Lower leg skin (tissue), 3 donors: ENCODE results near the gene TMTC2.

Source experiments
- CTCF ChIP-seq, 3 donors: fragments of 450-650 bp; IDR thresholded peaks; one replicate each; pipeline ENCODE4 v1.5.1; 2016; ENCODE audit warnings: antibody characterized with exemption in 3 of 3, mild to moderate bottlenecking in 3 of 3, moderate library complexity in 2 of 3
- POLR2A ChIP-seq, 2 donors: fragments of 450-650 bp; IDR thresholded peaks; one replicate each; pipeline ENCODE4 v1.6.1; 2016 to 2017; ENCODE audit warnings: antibody characterized with exemption in 2 of 2, mild to moderate bottlenecking in 1 of 2, moderate library complexity in 1 of 2

DNA sequence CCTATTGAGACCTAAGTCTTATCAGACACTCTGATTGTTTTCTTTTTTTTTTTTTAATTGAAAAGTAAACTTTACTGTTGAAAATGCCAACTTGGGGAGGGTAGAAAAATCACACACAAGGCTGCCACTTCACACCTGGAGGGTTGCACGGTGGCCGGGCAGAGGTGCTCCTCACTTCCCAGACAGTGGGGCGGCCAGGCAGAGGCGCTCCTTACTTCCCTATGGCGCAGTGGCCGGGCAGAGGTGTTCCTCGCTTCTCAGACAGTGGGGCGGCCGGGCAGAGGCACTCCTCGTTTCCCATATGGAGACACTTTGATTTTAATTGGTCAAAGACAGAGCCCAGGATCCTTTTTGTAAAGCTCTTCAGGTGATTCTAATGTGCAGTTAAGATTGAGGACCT is 399.3 kb downstream of the TMTC2 start:
- TF ChIP-seq CTCF (IDR thresholded peaks at IDR 0.05) (no peak), POLR2A (IDR thresholded peaks at IDR 0.05) (no peak)
